MM.1S (cell line): ENCODE measurements around the gene ATP2B1.

Experiments used
- EZH2 ChIP-seq: fragments of 300-600 bp; sonication (generic); optimal IDR thresholded peaks from 2 replicates; pipeline ENCODE3; 2017; ENCODE audit warnings: low read depth, mild to moderate bottlenecking, antibody characterized with exemption, low read length, mixed read lengths
- TF ChIP-seq, protein P1 (sequence below): fragments of 300-600 bp; sonication (generic); IDR thresholded peaks from 2 replicates; pipeline ENCODE4 v1.5.1; 2016; ENCODE audit warnings: antibody characterized with exemption, low read length, mixed read lengths

DNA sequence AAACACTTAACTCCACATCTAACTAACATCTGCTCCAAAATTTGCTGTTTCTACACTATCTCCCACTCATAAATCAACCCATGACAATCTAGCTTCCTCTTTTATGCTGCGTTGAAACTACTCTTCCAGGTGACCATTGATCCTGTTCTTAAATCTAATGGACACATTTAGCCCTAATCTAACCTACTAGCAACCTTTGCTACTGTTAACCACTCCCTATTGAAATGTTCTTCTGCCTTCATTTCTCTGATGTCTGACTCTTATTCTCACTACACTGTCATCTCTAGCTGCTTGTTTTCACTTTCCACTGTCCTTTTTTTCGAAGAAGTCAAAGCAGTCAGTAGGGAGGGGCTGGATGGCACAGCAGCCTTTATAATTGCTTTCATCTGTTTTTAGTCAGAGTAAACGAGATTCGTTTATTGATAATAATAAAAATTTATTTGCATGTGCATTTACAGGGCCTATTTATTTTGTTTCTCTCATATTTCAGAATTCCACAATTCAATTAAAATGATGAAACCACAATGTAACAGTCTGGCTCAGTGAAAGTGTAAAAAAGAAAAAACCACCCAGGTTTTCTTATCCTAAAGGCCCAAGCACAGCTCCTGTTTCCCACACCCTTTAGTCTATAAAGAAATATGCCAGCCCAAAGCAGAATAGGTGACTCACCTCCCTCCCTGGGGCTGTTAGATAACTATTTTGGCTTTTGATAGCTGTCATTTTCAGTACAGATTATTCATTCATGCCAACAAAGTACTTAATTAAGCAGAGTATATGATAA, 44.9 kb downstream of the ATP2B1 start:
- TF ChIP-seq, protein P1, sequence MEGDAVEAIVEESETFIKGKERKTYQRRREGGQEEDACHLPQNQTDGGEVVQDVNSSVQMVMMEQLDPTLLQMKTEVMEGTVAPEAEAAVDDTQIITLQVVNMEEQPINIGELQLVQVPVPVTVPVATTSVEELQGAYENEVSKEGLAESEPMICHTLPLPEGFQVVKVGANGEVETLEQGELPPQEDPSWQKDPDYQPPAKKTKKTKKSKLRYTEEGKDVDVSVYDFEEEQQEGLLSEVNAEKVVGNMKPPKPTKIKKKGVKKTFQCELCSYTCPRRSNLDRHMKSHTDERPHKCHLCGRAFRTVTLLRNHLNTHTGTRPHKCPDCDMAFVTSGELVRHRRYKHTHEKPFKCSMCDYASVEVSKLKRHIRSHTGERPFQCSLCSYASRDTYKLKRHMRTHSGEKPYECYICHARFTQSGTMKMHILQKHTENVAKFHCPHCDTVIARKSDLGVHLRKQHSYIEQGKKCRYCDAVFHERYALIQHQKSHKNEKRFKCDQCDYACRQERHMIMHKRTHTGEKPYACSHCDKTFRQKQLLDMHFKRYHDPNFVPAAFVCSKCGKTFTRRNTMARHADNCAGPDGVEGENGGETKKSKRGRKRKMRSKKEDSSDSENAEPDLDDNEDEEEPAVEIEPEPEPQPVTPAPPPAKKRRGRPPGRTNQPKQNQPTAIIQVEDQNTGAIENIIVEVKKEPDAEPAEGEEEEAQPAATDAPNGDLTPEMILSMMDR, result no peak
- TF ChIP-seq EZH2, result no peak
